ENCODE results near the gene ERBIN. TPM values are rescaled to one million over a fixed set of nuclear protein-coding genes. Genes with fewer than 3 reads are reported as not detected.

The ERBIN gene
- total RNA-seq, 1 experiment from 2014 or later: 38.9 TPM

DNA sequence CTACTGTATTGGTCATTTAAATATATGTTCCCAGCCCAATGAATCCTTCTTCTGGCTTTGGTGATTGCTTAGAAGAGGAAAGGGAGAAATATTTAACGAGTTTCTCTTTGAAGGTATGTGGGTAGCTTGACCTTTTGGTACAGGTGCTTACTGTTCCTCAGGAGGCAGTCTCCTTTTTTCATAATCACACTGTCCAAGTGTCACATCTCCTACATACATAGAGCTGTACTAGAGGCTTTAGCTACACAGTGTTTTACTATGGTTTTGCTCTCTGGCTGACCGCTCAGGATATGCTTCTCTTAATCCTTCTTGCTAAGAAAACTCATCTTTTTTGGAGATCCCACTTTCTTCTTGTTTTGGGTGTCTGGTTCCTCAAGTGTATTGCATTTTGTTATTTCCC is 6.9 kb downstream of the ERBIN start:
- no peak overlapping the region for H3K4me2 ChIP-seq (ENCODE audit: low read length)

GRCh38 chr5:65938256-65938655 is 11.9 kb downstream of the ERBIN start:
- Histone ChIP-seq H4K20me1 (ENCODE audit: low read length) (peaks cover 9% of the 10 kb centered on the region; the same call in 1 of the 2 replicates), H2AFZ (ENCODE audit: low read length) (no peak overlapping the region), H3K36me3 (ENCODE audit: low read depth, low read length) (no peaks in the 10 kb centered on the region), H3K4me2 (ENCODE audit: low read length) (no peak overlapping the region), H3K27ac (ENCODE audit: low read length) (no peak overlapping the region), H3K27me3 (ENCODE audit: low read length) (no peaks in the 10 kb centered on the region), H3K79me2 (ENCODE audit: low read length) (peaks cover 81% of the 10 kb centered on the region), H3K9me2 (replicated peaks; ENCODE audit: low read length) (no peaks in the 10 kb centered on the region), H3K9ac (ENCODE audit: low read length) (no peak overlapping the region), H3K4me1 (ENCODE audit: insufficient read depth, low read length) (no peaks in the 10 kb centered on the region), H3K9me3 (ENCODE audit: low read length) (no peaks in the 10 kb centered on the region), H3F3A (ENCODE audit: low read length, unreplicated experiment) (no peaks in the 10 kb centered on the region), H3K4me3 (ENCODE audit: low read length) (no peak overlapping the region)
- intact Hi-C loops (cut with micrococcal nuclease): no loop called here
- no peak for ATAC-seq
- CTCF ChIA-PET: no interaction called here
- BruUV-seq (replicated peaks): no TSS peak
- no peak for DNase-seq
- POLR2A ChIA-PET (ENCODE audit: unreplicated experiment): no interaction called here
- no peak for TF ChIP-seq EZH2phosphoT487 (IDR thresholded peaks at IDR 0.05; ENCODE audit: borderline replicate concordance, low read length)
- TF ChIP-seq, protein P1, sequence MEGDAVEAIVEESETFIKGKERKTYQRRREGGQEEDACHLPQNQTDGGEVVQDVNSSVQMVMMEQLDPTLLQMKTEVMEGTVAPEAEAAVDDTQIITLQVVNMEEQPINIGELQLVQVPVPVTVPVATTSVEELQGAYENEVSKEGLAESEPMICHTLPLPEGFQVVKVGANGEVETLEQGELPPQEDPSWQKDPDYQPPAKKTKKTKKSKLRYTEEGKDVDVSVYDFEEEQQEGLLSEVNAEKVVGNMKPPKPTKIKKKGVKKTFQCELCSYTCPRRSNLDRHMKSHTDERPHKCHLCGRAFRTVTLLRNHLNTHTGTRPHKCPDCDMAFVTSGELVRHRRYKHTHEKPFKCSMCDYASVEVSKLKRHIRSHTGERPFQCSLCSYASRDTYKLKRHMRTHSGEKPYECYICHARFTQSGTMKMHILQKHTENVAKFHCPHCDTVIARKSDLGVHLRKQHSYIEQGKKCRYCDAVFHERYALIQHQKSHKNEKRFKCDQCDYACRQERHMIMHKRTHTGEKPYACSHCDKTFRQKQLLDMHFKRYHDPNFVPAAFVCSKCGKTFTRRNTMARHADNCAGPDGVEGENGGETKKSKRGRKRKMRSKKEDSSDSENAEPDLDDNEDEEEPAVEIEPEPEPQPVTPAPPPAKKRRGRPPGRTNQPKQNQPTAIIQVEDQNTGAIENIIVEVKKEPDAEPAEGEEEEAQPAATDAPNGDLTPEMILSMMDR (conservative IDR thresholded peaks at IDR 0.05; ENCODE audit: low read depth, low read length): no peak
- TF ChIP-seq EZH2 (IDR thresholded peaks at IDR 0.05; ENCODE audit: low read length, unreplicated experiment): no peak

More for the DNA sequence above, 6.9 kb downstream of the ERBIN start:
- ChIA-PET POLR2A (ENCODE audit: unreplicated experiment) (no interaction called here), CTCF (interaction anchor here (0.5 kb wide), 1 partner anchor 56 kb away, joined by 4 read pairs; no protein-coding TSS in a partner anchor)
- Histone ChIP-seq H4K20me1 (ENCODE audit: low read length) (peaks cover 19% of the 10 kb centered on the region), H3K36me3 (ENCODE audit: low read depth, low read length) (no peaks in the 10 kb centered on the region), H3K9me3 (ENCODE audit: low read length) (no peaks in the 10 kb centered on the region), H3K4me1 (ENCODE audit: insufficient read depth, low read length) (no peaks in the 10 kb centered on the region), H3K27me3 (ENCODE audit: low read length) (no peaks in the 10 kb centered on the region), H3K27ac (ENCODE audit: low read length) (no peak overlapping the region), H3K9me2 (replicated peaks; ENCODE audit: low read length) (no peaks in the 10 kb centered on the region), H3F3A (ENCODE audit: low read length, unreplicated experiment) (no peaks in the 10 kb centered on the region), H3K9ac (ENCODE audit: low read length) (no peak overlapping the region), H3K4me3 (ENCODE audit: low read length) (no peak overlapping the region), H2AFZ (ENCODE audit: low read length) (no peak overlapping the region), H3K79me2 (ENCODE audit: low read length) (peaks cover 100% of the 10 kb centered on the region)
- DNase-seq: no peak
- no peak for ATAC-seq
- intact Hi-C loops (cut with micrococcal nuclease): no loop called here
- no TSS peak for BruUV-seq (replicated peaks)
- no peak for TF ChIP-seq EZH2 (IDR thresholded peaks at IDR 0.05; ENCODE audit: low read length, unreplicated experiment)

- H3K27ac ChIP-seq (ENCODE audit: low read length): no peak overlapping the region
- intact Hi-C loops (cut with micrococcal nuclease): no loop called here
- no peaks in the 10 kb centered on the region for H3K4me1 ChIP-seq (ENCODE audit: insufficient read depth, low read length)
- no peaks in the 10 kb centered on the region for H4K20me1 ChIP-seq (ENCODE audit: low read length)
- BruUV-seq (replicated peaks): no TSS peak
- H3K9me2 ChIP-seq (replicated peaks; ENCODE audit: low read length): no peaks in the 10 kb centered on the region
- H3K9me3 ChIP-seq (ENCODE audit: low read length): no peaks in the 10 kb centered on the region
- ATAC-seq (no peak), DNase-seq (no peak)
- no peak overlapping the region for H3K9ac ChIP-seq (ENCODE audit: low read length)
- no peak overlapping the region for H2AFZ ChIP-seq (ENCODE audit: low read length)
- no peak overlapping the region for H3K4me2 ChIP-seq (ENCODE audit: low read length)
- peaks cover 80% of the 10 kb centered on the region for H3K79me2 ChIP-seq (ENCODE audit: low read length)
- H3K27me3 ChIP-seq (ENCODE audit: low read length): no peaks in the 10 kb centered on the region
- TF ChIP-seq, protein P1 (conservative IDR thresholded peaks at IDR 0.05; ENCODE audit: low read depth, low read length): no peak
- no peak for TF ChIP-seq EZH2phosphoT487 (IDR thresholded peaks at IDR 0.05; ENCODE audit: borderline replicate concordance, low read length)
- no peak for TF ChIP-seq EZH2 (IDR thresholded peaks at IDR 0.05; ENCODE audit: low read length, unreplicated experiment)
- ChIA-PET POLR2A (ENCODE audit: unreplicated experiment) (no interaction called here), CTCF (no interaction called here)
- H3K4me3 ChIP-seq (ENCODE audit: low read length): no peak overlapping the region
- H3F3A ChIP-seq (ENCODE audit: low read length, unreplicated experiment): no peaks in the 10 kb centered on the region
- no peaks in the 10 kb centered on the region for H3K36me3 ChIP-seq (ENCODE audit: low read depth, low read length)
These were observed 17.4 kb downstream of the ERBIN start for GRCh38 chr5:65943771-65944170.

All from PC-3 (cell line).